KMS-11 (cell line): ENCODE data around the gene APOC1.
"Not testable (repeated sequence)": the region's sequence is repeated elsewhere in the genome, so short reads cannot be mapped to it uniquely, and the experiment has no call there.

ENCODE experiments used
- H2AFZ ChIP-seq: fragments of 200-600 bp; sonication (generic); 2 replicates; pipeline ENCODE4 v1.6.1; 2016; ENCODE audit warnings: antibody characterized with exemption, mixed run types, low read depth
- H3K27ac ChIP-seq: fragments of 200-600 bp; sonication (generic); 2 replicates; pipeline ENCODE4 v1.6.1; 2016; ENCODE audit warnings: mild to moderate bottlenecking, mixed run types
- H3K27me3 ChIP-seq: fragments of 200-600 bp; sonication (generic); 2 replicates; pipeline ENCODE4 v1.6.1; 2017; ENCODE audit warnings: mild to moderate bottlenecking, low read depth, mixed run types, moderate library complexity; ENCODE audit not compliant: insufficient read depth
- H3K36me3 ChIP-seq: fragments of 200-600 bp; sonication (generic); 2 replicates; pipeline ENCODE4 v1.6.1; 2017; ENCODE audit warnings: mild to moderate bottlenecking, mixed run types; ENCODE audit not compliant: insufficient read depth
- H3K4me1 ChIP-seq: fragments of 200-600 bp; sonication (generic); 2 replicates; pipeline ENCODE4 v1.6.1; 2016; ENCODE audit warnings: mild to moderate bottlenecking, low read depth, mixed run types; ENCODE audit not compliant: poor library complexity, severe bottlenecking
- H3K4me2 ChIP-seq: fragments of 200-600 bp; sonication (generic); 2 replicates; pipeline ENCODE4 v1.7.0; 2016; ENCODE audit warnings: mild to moderate bottlenecking, mixed run types
- H3K4me3 ChIP-seq: fragments of 200-600 bp; sonication (generic); IDR thresholded peaks from 2 replicates; pipeline ENCODE4 v1.6.1; 2017; ENCODE audit warnings: low read depth, low read length, mixed read lengths; ENCODE audit not compliant: insufficient read depth
- H3K79me2 ChIP-seq: fragments of 200-600 bp; sonication (generic); 2 replicates; pipeline ENCODE4 v1.6.1; 2016; ENCODE audit warnings: low read depth, mixed run types; ENCODE audit not compliant: insufficient read depth
- H3K9ac ChIP-seq: fragments of 200-600 bp; sonication (generic); 2 replicates; pipeline ENCODE4 v1.6.1; 2016; ENCODE audit warnings: mild to moderate bottlenecking, mixed run types
- H4K20me1 ChIP-seq: fragments of 200-600 bp; sonication (generic); 2 replicates; pipeline ENCODE4 v1.6.1; 2016; ENCODE audit warnings: mild to moderate bottlenecking, mixed run types; ENCODE audit not compliant: insufficient read depth
- TF ChIP-seq, protein P1 (sequence below): fragments of 200-600 bp; sonication (generic); conservative IDR thresholded peaks from 2 replicates; pipeline ENCODE4 v1.6.1; 2017; ENCODE audit warnings: low read depth, mild to moderate bottlenecking, antibody characterized with exemption, low read length, moderate library complexity, mixed read lengths

The APOC1 gene

DNA sequence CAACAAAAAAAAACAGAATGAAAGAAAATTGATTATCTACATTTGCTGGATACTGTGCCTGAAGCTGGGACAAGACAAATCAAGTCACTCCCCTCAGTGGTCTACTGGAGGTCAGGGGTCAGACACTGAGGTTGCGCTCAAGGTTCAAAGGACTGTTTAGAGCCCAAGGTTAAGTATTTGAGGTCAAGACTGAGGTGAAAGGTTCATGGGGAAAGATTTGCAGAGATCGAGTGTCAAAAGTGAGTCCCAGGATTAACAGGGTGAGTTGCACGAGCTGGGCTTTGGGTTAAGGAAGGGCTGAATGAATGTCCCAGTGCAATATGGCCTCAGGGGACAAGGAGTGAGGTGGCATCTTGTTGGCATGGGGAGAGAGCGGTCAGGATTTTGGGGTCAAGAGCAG, 26.8 kb upstream of the APOC1 start:
- Histone ChIP-seq H3K4me2 (no peak overlapping the region), H3K36me3 (peaks cover under 1% of the 10 kb centered on the region; the same call in 1 of the 2 replicates), H3K4me3 (no peak overlapping the region), H3K4me1 (peaks cover 13% of the 10 kb centered on the region), H3K27me3 (no peaks in the 10 kb centered on the region), H3K27ac (no peak overlapping the region), H2AFZ (no peak overlapping the region), H4K20me1 (no peaks in the 10 kb centered on the region), H3K79me2 (peaks cover 15% of the 10 kb centered on the region), H3K9ac (no peak overlapping the region)
- TF ChIP-seq, protein P1, sequence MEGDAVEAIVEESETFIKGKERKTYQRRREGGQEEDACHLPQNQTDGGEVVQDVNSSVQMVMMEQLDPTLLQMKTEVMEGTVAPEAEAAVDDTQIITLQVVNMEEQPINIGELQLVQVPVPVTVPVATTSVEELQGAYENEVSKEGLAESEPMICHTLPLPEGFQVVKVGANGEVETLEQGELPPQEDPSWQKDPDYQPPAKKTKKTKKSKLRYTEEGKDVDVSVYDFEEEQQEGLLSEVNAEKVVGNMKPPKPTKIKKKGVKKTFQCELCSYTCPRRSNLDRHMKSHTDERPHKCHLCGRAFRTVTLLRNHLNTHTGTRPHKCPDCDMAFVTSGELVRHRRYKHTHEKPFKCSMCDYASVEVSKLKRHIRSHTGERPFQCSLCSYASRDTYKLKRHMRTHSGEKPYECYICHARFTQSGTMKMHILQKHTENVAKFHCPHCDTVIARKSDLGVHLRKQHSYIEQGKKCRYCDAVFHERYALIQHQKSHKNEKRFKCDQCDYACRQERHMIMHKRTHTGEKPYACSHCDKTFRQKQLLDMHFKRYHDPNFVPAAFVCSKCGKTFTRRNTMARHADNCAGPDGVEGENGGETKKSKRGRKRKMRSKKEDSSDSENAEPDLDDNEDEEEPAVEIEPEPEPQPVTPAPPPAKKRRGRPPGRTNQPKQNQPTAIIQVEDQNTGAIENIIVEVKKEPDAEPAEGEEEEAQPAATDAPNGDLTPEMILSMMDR: no peak

DNA sequence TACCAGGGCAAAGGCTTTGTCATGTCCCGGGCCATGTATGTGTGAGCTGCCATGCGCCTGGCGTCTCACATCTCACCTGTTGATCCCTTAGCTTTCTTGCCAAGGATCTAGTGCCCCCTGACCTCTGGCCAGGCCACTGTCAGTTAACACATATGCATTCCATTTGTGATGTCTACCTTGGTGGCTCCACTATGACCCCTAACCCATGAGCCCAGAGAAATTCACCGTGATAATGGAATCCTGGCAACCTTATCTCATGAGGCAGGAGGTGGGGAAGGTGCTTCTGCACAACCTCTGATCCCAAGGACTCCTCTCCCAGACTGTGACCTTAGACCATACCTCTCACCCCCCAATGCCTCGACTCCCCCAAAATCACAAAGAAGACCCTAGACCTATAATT, 26.1 kb upstream of the APOC1 start:
- not testable (repeated sequence) for H3K27ac ChIP-seq, H3K27me3 ChIP-seq, H3K9ac ChIP-seq

DNA sequence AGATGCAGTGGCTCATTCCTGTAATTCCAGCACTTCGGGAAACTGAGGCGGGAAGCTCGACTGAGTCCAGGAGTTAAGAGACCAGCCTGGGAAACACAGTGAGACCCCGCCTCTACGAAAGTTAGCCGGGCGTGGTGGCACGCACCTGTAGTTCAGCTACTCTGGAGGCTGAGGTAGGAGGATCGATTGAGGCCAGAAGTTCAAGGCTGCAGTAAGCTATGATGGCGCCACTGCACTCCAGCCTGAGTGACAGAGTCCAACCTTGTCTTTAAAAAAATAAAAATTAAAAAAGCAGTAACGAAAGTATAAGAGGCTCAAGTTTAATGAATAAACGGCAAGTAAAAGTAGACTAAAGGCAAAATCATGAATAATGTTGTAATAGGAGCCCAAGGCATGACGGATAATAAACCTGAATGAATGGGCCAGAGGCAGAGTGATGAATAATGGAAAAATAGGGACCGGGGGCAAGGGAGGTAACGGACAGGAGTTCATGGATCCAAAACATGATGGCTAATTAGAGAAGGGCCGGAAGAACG, 24.5 kb upstream of the APOC1 start:
- Histone ChIP-seq H3K27me3 (no peaks in the 10 kb centered on the region), H4K20me1 (no peaks in the 10 kb centered on the region), H3K36me3 (peaks cover 14% of the 10 kb centered on the region; the same call in 1 of the 2 replicates), H3K27ac (peak overlapping the region; percentile 73), H3K9ac (peak overlapping the region; percentile 33; the same call in 1 of the 2 replicates), H3K4me2 (peak overlapping the region; percentile 83), H3K4me3 (no peak overlapping the region), H3K4me1 (peaks cover 16% of the 10 kb centered on the region), H3K79me2 (peaks cover 37% of the 10 kb centered on the region), H2AFZ (peak overlapping the region; percentile 77)
- TF ChIP-seq, protein P1: no peak

More for the DNA sequence above, 26.1 kb upstream of the APOC1 start:
- not testable (repeated sequence) for H3K4me2 ChIP-seq, H3K36me3 ChIP-seq, H3K4me3 ChIP-seq, H4K20me1 ChIP-seq, H2AFZ ChIP-seq
- H3K79me2 ChIP-seq: peaks cover 22% of the 10 kb centered on the region
- peaks cover 14% of the 10 kb centered on the region for H3K4me1 ChIP-seq

DNA sequence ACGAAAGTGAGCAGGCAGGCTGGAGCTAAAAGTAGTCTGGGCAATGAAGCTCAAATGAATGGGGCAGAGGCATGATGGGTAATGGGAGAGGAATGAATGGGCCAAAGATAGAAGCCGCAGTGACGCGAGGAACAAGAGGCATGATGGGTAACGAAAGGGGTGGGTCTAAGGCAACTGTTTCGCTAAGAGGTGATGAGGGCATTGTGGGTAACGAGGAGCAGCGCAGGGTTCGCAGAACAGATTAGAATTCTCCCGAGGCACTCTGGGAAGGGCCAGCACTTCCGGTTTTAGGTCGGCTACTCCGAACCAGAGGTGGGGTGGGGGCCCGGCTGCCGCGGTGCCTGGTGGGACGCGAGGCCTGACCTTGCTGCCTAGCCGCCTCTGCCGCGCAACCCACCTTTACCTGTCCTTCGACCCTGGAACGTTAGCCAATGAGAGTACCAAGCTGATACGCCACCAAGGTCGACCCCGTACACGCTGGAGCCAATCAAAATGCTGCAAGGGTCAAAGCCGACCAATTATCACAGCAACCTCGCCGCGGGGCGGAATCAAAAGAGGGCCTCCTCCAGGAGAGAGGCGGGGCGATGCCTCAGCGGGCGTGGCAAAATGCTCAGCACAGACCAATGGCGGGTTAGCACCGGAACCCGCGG, 23.9 kb upstream of the APOC1 start:
- TF ChIP-seq, protein P1: no peak
- Histone ChIP-seq H3K27me3 (no peaks in the 10 kb centered on the region), H3K4me2 (peak overlapping the region; percentile 83), H3K4me3 (no peak overlapping the region), H2AFZ (peak overlapping the region; percentile 77), H3K4me1 (peaks cover 17% of the 10 kb centered on the region), H3K9ac (peak overlapping the region; percentile 33; the same call in 1 of the 2 replicates), H3K36me3 (peaks cover 18% of the 10 kb centered on the region; the same call in 1 of the 2 replicates), H3K79me2 (peaks cover 37% of the 10 kb centered on the region), H4K20me1 (no peaks in the 10 kb centered on the region), H3K27ac (peak overlapping the region; percentile 73)
